HAP-1 (cell line): Measurements from ENCODE around the gene DPEP1.
"Not testable (repeated sequence)": the region's sequence is repeated elsewhere in the genome, so short reads cannot be mapped to it uniquely, and the experiment has no call there.

Source experiments
- DNase-seq, 2 experiments: peaks; one replicate each; pipeline ENCODE4 v3.0.0-alpha.2; 2016 to 2020; ENCODE audit warnings: low spot score in 2 of 2
- H3K27me3 ChIP-seq: fragments of 250-450 bp; sonication (Bioruptor Pico); 2 replicates; pipeline ENCODE4 v1.5.1; 2020; ENCODE audit warnings: low read depth, mild to moderate bottlenecking, moderate library complexity
- H3K36me3 ChIP-seq: fragments of 250-450 bp; sonication (Bioruptor Pico); replicated peaks from 2 replicates; pipeline ENCODE4 v1.5.1; 2020; ENCODE audit warnings: mild to moderate bottlenecking
- H3K4me1 ChIP-seq: fragments of 250-450 bp; sonication (Bioruptor Pico); 2 replicates; pipeline ENCODE4 v1.5.1; 2020; ENCODE audit warnings: mild to moderate bottlenecking
- H3K4me3 ChIP-seq: fragments of 250-450 bp; sonication (Bioruptor Pico); 2 replicates; pipeline ENCODE4 v1.5.1; 2020; ENCODE audit warnings: mild to moderate bottlenecking, moderate library complexity
- H3K9me3 ChIP-seq: fragments of 250-450 bp; sonication (Bioruptor Pico); 2 replicates; pipeline ENCODE4 v1.5.1; 2020; ENCODE audit warnings: mild to moderate bottlenecking, moderate library complexity
- in situ Hi-C: fragments of 300-500 bp; cut with MboI; formaldehyde crosslinking; loops from 3 replicates; pipeline ENCODE4 v1.14.3; 2020; ENCODE audit warnings: low sequenced_read_pairs, inconsistent platforms, mixed read lengths

DPEP1 gene

DNA sequence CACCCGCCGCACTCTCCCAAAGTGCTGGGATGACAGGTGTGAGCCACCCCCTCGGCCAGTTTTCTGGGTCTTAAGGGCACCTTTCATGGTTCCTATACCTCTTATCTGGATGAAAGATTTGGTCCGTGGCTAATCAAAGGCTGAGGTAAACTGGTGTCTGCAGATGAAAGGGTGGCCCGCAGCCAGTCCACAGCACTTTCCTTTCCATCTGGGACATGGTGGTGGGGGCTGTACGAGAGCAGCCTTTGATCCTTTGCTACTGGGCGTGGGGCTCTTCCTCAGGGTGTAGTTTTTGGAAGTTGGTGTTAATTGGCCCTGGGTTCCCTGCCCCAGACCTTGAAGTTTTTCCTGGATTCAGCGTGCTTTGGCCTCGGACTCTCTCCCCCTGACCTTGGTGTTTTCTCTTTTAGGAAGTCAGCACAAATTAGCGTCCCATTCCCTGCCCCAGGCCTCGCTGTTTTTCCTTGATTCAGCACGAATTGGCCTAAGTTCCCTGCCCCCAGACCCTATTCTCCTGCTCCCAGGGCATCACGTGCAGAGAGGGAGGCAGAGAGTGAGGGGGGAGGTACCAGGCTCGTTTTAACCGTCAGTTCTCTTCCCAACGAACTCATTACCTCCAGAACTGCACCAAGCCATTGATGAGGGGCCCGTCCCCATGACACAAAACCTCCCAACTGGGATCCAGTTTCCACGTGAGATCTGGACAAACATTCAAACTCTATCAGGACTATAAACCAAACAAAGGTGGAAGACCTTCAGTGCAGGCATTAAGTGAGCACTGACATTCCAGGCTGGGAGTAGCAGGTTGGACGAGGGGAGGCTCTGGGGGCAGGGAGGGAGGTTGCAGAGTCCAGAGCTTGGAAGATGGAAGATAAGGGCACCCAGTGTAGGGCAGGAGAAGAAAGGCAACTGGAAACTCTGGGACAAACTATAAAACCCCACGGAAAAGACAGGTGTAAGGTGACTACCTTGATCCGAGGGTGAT lies 11.6 kb downstream of the DPEP1 start:
- H3K4me3 ChIP-seq: no peak overlapping the region
- no peaks in the 10 kb centered on the region for H3K9me3 ChIP-seq
- peaks cover 4% of the 10 kb centered on the region; the same call in 1 of the 2 replicates for H3K27me3 ChIP-seq
- no peaks in the 10 kb centered on the region for H3K36me3 ChIP-seq
- no peak for DNase-seq
- H3K4me1 ChIP-seq: no peaks in the 10 kb centered on the region
- in situ Hi-C loops: loop anchor here (25.0 kb wide), 1 partner anchor 88 kb away; no protein-coding TSS in a partner anchor

DNA sequence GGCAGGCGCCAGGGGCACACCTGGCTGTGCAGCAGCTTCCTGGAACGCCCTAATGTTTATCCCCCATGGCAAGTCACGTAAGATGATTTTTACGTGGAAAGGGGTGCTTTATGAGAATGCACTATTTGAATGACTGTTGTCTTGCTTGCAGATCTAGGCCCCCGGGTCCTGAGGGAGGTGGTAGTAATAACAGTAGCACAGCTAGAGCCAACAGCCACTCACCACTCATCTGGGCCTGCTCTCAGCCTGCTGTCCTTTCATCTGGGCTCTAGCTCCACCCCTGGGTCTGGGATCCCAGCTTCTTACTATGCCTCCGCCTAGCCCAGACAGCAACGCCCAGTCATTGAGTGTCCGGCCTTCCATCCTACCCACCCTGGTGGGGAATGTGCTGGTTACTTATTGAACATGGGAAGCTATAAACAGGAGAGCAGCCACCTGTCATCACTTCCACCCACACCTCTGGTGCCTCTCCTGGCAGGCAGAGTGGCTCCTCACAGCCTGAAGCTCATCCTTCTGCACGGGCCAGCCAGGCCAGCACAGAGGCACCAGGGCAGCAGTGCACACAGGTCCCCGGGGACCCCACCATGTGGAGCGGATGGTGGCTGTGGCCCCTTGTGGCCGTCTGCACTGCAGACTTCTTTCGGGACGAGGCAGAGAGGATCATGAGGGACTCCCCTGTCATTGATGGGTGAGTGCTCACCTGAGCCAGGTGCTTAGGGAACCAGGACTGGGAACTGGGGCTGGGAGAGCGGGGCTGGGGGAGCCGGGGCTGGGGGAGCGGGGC lies 16.6 kb downstream of the DPEP1 start:
- in situ Hi-C loops: loop anchor here (25.0 kb wide), 1 partner anchor 93 kb away; no protein-coding TSS in a partner anchor
- Histone ChIP-seq H3K9me3 (no peaks in the 10 kb centered on the region), H3K4me1 (no peaks in the 10 kb centered on the region), H3K4me3 (no peak overlapping the region), H3K36me3 (no peaks in the 10 kb centered on the region), H3K27me3 (peaks cover 21% of the 10 kb centered on the region)
- DNase-seq: no peak

DNA sequence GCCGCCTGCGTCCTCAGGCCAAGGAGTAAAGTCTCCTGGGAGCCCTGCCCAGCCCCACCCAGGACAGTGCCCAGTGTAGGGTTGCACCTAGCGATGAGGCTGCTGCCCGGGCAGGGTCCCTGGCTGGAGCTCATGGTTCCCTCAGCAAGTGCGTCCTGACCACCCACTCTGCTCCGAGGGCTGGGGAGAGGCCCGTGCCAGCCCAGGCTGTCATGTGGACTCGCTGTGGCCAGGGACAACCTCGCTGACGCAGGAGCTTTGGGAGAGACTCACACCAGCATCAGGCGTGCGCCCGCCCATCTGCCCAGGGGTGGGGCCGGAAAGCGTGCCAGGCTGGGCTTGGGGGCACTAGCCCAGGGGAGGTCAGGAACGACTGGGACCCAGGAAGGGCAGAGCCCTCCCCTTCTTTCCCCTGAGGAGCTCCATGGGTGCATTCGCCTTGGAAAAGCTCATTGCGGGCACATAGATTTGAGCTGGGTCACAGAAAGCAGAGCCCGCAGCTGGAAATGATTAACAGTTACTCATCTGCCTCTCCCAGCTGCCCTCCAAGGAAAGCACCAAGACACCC lies 19.7 kb downstream of the DPEP1 start:
- no peaks in the 10 kb centered on the region for H3K4me1 ChIP-seq
- peaks cover 21% of the 10 kb centered on the region for H3K27me3 ChIP-seq
- H3K9me3 ChIP-seq: no peaks in the 10 kb centered on the region
- no peak for DNase-seq
- H3K4me3 ChIP-seq: no peak overlapping the region
- H3K36me3 ChIP-seq: no peaks in the 10 kb centered on the region
- in situ Hi-C loops: loop anchor here (25.0 kb wide), 1 partner anchor 96 kb away; no protein-coding TSS in a partner anchor

DNA sequence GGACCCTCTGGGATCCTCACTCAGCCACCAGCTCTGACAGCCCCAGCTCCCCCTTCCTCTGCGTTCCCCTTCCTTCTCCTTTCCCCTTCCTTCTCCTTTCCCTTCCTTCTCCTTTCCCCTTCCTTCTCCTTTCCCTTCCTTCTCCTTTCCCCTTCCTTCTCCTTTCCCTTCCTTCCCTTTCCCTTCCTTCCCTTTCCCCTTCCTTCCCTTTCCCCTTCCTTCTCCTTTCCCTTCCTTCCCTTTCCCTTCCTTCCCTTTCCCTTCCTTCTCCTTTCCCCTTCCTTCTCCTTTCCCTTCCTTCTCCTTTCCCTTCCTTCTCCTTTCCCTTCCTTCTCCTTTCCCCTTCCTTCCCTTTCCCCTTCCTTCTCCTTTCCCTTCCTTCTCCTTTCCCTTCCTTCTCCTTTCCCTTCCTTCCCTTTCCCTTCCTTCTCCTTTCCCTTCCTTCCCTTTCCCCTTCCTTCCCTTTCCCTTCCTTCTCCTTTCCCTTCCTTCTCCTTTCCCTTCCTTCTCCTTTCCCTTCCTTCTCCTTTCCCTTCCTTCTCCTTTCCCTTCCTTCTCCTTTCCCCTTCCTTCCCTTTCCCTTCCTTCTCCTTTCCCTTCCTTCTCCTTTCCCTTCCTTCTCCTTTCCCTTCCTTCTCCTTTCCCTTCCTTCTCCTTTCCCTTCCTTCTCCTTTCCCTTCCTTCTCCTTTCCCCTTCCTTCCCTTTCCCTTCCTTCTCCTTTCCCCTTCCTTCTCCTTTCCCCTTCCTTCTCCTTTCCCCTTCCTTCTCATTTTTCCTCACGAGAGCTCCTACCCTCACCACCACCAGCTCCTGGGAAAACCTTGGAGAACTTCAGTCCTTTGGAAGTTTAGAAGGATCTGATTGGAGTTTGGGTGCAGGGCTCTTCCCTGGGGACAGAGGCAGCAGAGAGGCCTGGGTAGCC lies 21.3 kb downstream of the DPEP1 start:
- H3K9me3 ChIP-seq, DNase-seq, H3K36me3 ChIP-seq, H3K4me1 ChIP-seq, H3K4me3 ChIP-seq: not testable (repeated sequence)
- peaks cover 21% of the 10 kb centered on the region for H3K27me3 ChIP-seq
- in situ Hi-C loops: loop anchor here (25.0 kb wide), 1 partner anchor 97 kb away; no protein-coding TSS in a partner anchor

DNA sequence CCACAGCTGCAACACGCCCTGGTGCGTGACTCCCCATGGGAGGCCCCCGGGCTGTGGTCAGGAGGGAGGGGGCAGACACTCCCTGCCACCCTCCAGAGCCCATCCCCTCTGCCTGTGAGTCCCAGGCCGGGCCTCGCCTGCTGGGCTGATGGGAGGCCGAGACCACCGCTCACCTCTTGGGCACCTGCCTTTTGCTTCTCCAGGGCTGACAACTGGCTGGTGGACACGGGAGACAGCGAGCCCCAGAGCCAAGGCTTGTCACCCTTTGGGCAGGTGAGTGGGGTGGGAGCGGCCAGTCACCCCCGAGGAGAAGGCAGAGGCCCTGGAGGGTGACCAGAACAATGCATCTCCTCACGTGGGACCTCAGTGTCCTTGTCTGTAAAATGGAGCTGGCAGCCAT lies 23.2 kb downstream of the DPEP1 start:
- DNase-seq: no peak
- no peak overlapping the region for H3K4me3 ChIP-seq
- in situ Hi-C loops: loop anchor here (25.0 kb wide), 1 partner anchor 99 kb away; no protein-coding TSS in a partner anchor
- H3K4me1 ChIP-seq: no peaks in the 10 kb centered on the region
- H3K36me3 ChIP-seq: no peaks in the 10 kb centered on the region
- peaks cover 21% of the 10 kb centered on the region for H3K27me3 ChIP-seq
- no peaks in the 10 kb centered on the region for H3K9me3 ChIP-seq

DNA sequence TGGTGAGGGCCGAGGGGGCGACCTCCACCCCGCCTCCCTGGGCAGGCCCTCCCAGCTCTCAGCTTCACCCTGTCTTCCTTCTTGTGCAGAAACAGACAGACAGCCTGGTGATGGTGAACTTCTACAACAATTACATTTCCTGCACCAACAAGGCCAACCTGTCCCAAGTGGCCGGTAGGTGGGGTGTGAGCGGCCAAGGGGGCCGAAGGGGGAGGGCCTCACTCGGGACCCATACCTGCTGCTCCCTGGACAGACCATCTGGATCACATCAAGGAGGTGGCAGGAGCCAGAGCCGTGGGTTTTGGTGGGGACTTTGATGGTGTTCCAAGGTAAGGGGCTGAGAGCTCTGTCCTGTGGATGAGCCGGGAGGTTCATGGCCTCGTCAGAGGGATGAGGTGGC lies 23.9 kb downstream of the DPEP1 start:
- in situ Hi-C loops: loop anchor here (25.0 kb wide), 1 partner anchor 100 kb away; no protein-coding TSS in a partner anchor
- no peak for DNase-seq
- peaks cover 16% of the 10 kb centered on the region for H3K27me3 ChIP-seq
- H3K9me3 ChIP-seq: no peaks in the 10 kb centered on the region
- no peak overlapping the region for H3K4me3 ChIP-seq
- no peaks in the 10 kb centered on the region for H3K36me3 ChIP-seq
- H3K4me1 ChIP-seq: no peaks in the 10 kb centered on the region

DNA sequence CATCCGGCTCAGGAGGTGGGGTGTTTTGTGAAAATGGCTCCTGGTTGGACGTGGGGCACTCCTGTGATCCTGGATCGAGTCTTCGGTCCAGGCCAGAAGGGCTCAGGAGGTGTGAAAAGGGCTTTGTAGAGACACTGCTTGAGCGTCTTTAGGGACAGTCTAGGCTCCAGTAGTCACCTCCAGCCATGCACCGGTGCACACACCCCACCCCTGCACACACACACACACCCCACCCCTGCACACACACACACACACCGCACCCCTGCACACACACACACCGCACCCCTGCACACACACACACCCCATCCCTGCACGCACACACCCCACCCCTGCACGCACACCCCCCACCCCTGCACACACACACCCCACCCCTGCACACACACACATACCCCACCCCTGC lies 25.0 kb downstream of the DPEP1 start:
- peaks cover 6% of the 10 kb centered on the region for H3K27me3 ChIP-seq
- DNase-seq: no peak
- no peak overlapping the region for H3K4me3 ChIP-seq
- no peaks in the 10 kb centered on the region for H3K36me3 ChIP-seq
- in situ Hi-C loops: loop anchor here (25.0 kb wide), 1 partner anchor 101 kb away; no protein-coding TSS in a partner anchor
- no peaks in the 10 kb centered on the region for H3K9me3 ChIP-seq
- no peaks in the 10 kb centered on the region for H3K4me1 ChIP-seq

DNA sequence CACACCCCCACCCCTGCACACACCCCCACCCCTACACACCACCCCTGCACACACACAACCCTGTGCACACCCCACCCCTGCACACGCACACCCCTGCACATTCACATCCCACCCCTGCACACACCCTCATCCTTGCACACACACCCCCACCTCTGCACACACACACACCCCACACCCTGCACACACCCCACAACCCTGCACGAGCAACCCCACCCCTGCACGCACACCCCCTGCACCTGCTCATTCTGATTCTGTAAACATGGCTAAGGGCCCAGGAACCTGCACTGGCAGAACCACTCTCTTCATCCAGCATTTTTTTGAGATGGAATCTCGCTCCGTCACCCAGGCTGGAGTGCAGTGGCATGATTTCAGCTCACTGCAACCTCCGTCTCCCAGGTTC lies 25.9 kb downstream of the DPEP1 start:
- Histone ChIP-seq H3K4me3 (no peak overlapping the region), H3K27me3 (no peaks in the 10 kb centered on the region), H3K4me1 (no peaks in the 10 kb centered on the region), H3K9me3 (no peaks in the 10 kb centered on the region), H3K36me3 (no peaks in the 10 kb centered on the region)
- in situ Hi-C loops: loop anchor here (25.0 kb wide), 1 partner anchor 102 kb away; no protein-coding TSS in a partner anchor
- DNase-seq: no peak

DNA sequence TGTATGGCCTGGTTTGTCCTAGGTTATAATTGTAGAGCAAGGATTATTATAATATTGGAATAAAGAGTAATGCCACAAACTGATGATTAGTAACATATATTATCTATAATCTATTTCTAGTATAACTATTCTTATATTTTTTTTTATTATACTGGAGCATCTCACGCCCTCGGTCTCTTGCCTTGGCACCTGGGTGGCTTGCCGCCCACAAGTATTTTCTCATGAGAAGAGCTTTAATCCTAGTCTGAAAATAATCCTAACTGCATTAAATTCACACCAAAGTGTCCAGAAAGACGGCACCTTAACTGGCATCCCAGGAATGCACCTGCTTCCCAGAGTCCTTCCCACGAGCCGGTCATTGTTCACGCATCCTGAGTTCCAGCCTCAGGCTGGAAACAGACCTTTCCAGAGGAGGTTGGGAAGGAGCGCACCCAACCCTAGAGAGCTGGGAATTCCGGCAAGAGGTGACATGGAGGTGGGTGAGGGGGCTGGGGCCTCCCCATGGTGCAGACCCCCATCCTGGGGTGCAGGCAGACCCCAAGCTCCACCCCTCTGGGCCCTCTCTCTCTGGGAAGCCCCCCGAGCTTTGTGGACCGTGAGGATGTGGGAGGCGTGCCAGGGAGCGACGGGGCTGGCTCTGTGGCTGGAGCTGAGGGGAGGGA lies 28.1 kb downstream of the DPEP1 start:
- Histone ChIP-seq H3K9me3 (no peaks in the 10 kb centered on the region), H3K4me1 (no peaks in the 10 kb centered on the region), H3K36me3 (peaks cover 16% of the 10 kb centered on the region), H3K27me3 (no peaks in the 10 kb centered on the region), H3K4me3 (no peak overlapping the region)
- in situ Hi-C loops: loop anchor here (25.0 kb wide), 1 partner anchor 104 kb away; no protein-coding TSS in a partner anchor
- no peak for DNase-seq

DNA sequence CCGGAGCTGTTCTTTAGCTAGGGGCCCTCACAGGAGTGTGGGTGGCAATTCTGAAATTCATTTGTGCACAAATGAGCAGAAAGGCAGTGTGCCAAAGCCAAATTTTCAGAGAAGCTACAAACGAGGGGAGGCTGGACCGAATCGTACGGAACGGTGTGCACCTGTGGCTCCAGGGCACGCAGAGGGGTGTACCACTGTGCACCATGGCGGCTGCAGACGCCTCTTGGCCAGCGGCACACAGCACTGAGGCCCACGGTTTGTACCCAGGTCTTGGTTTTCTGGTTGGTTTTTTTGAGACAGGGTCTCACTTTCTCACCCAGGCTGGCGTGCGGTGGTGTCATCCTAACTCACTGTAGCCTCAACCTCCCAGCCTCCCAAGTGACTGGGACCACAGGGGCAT lies 29.1 kb downstream of the DPEP1 start:
- H3K9me3 ChIP-seq: no peaks in the 10 kb centered on the region
- no peak overlapping the region for H3K4me3 ChIP-seq
- H3K27me3 ChIP-seq: no peaks in the 10 kb centered on the region
- H3K36me3 ChIP-seq: peaks cover 20% of the 10 kb centered on the region
- no peaks in the 10 kb centered on the region for H3K4me1 ChIP-seq
- in situ Hi-C loops: loop anchor here (25.0 kb wide), 1 partner anchor 105 kb away; no protein-coding TSS in a partner anchor
- no peak for DNase-seq

DNA sequence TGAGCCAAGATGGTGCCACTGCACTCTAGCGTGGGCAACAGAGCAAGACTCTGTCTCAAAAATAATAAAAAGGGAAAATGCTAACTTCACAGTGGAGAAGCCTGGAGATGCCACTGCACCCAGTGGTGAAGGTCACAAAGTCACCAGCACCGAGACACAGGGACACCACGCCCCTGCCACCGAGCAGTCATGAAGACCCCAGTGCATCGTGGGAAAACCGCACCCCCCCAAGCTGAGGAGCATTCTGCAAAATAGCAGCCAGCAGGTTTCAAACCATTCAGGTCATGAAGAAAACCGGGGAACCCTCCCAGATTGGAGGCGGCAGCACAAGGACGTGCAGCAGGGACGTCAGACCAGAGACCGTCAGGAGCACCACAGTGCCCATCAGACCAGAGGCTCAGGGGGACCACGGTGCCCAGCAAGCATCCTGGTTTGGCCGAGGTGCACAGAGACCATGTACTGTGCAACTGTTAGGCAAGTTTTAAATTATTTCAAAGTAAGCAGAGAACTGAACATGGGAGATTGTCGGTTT lies 30.4 kb downstream of the DPEP1 start:
- Histone ChIP-seq H3K36me3 (peaks cover 20% of the 10 kb centered on the region), H3K4me1 (no peaks in the 10 kb centered on the region), H3K9me3 (no peaks in the 10 kb centered on the region), H3K4me3 (no peak overlapping the region), H3K27me3 (no peaks in the 10 kb centered on the region)
- no peak for DNase-seq
- in situ Hi-C loops: loop anchor here (25.0 kb wide), 1 partner anchor 107 kb away; no protein-coding TSS in a partner anchor

DNA sequence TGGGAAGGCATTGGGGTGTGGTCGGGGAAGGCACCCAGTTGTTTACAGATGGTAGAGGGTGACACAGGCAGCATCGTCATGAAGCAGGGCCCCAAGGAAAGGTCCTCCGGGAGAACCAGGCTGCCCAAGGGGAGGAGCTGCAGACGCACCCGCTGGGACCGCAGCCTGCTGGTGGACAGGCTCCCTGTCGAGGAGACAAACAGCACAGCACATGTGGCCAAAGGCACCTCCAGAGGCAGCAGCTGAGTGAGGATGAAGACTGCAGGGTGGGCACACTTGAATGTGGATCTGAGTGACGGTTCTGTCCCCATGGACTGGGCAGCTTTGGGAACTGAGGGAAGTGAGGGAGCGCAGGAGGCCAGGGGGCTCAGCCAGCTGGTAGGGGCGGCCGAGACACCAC lies 31.7 kb downstream of the DPEP1 start:
- Histone ChIP-seq H3K36me3 (peaks cover 20% of the 10 kb centered on the region), H3K9me3 (no peaks in the 10 kb centered on the region), H3K4me1 (no peaks in the 10 kb centered on the region), H3K27me3 (no peaks in the 10 kb centered on the region), H3K4me3 (no peak overlapping the region)
- DNase-seq: no peak
- in situ Hi-C loops: loop anchor here (25.0 kb wide), 1 partner anchor 108 kb away; no protein-coding TSS in a partner anchor
